ENCODE data around the gene BCAS3.

The BCAS3 gene

DNA sequence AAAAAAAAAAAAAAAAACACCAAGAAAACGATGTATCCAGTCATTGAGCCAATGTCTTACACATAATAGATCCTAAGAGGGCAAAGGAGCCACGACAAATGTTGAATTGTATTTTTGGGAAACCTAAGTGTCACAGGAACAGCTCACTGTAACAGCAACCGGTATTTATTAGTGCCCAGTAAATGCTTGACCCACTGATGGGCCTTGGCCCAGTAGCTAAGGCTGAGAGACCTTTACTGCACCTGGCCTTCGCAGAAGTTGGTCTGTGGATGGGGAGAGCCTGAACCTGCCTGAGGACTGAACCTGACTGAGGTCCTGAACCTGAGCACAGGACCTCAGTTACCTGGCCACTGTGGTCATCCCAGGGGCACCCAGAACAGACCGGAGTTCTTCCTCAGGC is 657.0 kb downstream of the BCAS3 start:
- no peaks in the 10 kb centered on the region for H3K4me1 ChIP-seq (ENCODE audit: control insufficient read depth, insufficient read depth, low read length, poor library complexity, severe bottlenecking)
- no peak overlapping the region for H3K27ac ChIP-seq (ENCODE audit: insufficient read depth, low read length, poor library complexity, severe bottlenecking)
- no peaks in the 10 kb centered on the region for H3K9me3 ChIP-seq (ENCODE audit: control insufficient read depth, low read length)
- no peaks in the 10 kb centered on the region for H3K36me3 ChIP-seq (ENCODE audit: control insufficient read depth, insufficient read depth, low read length)
- no peak overlapping the region for H3K4me3 ChIP-seq (ENCODE audit: insufficient read depth, low read depth, low read length, poor library complexity, severe bottlenecking)
- DNase-seq, result no peak
- H3K27me3 ChIP-seq (replicated peaks; ENCODE audit: control insufficient read depth, insufficient read depth, low read length, poor library complexity, severe bottlenecking), result no peaks in the 10 kb centered on the region

DNA sequence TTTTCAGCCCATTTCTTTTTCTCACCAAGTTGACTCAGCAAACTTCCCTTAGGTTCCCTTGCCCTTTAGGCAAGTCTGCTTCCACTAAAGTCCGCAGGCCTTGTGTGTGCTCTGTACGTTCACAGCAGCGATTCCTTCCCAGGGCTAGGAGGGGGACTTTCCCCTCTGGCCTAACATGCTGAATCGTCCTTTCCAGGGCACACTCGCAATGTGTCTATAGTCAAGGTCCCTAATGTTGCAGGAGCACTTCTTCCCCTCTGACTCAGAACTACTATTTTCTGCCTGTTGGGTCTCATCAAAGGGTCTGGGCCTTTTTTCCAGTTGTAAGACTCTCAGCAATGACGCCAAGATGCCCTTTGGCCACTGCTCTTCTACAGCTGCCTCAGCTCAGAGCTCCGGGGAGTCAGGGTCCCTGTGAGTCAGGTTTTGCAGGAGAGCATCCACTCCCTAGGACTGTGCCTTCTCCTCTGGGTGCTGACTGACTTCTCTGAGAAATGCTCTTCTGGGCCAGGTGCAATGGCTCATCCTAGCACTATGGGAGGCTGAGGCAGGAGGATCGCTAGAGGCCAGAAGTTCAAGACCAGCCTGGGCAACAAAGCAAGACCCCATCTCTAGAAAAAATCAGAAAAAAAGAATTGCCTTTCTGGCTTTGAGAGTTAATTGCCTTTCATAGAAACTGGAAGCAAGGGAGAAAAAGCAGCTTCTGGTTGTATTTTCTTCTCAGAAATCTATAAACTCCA is 657.6 kb downstream of the BCAS3 start:
- Histone ChIP-seq H3K4me1 (ENCODE audit: control insufficient read depth, insufficient read depth, low read length, poor library complexity, severe bottlenecking) (no peaks in the 10 kb centered on the region), H3K36me3 (ENCODE audit: control insufficient read depth, insufficient read depth, low read length) (no peaks in the 10 kb centered on the region), H3K4me3 (ENCODE audit: insufficient read depth, low read depth, low read length, poor library complexity, severe bottlenecking) (no peak overlapping the region), H3K27ac (ENCODE audit: insufficient read depth, low read length, poor library complexity, severe bottlenecking) (no peak overlapping the region), H3K9me3 (ENCODE audit: control insufficient read depth, low read length) (no peaks in the 10 kb centered on the region), H3K27me3 (replicated peaks; ENCODE audit: control insufficient read depth, insufficient read depth, low read length, poor library complexity, severe bottlenecking) (no peaks in the 10 kb centered on the region)
- DNase-seq, result no peak

DNA sequence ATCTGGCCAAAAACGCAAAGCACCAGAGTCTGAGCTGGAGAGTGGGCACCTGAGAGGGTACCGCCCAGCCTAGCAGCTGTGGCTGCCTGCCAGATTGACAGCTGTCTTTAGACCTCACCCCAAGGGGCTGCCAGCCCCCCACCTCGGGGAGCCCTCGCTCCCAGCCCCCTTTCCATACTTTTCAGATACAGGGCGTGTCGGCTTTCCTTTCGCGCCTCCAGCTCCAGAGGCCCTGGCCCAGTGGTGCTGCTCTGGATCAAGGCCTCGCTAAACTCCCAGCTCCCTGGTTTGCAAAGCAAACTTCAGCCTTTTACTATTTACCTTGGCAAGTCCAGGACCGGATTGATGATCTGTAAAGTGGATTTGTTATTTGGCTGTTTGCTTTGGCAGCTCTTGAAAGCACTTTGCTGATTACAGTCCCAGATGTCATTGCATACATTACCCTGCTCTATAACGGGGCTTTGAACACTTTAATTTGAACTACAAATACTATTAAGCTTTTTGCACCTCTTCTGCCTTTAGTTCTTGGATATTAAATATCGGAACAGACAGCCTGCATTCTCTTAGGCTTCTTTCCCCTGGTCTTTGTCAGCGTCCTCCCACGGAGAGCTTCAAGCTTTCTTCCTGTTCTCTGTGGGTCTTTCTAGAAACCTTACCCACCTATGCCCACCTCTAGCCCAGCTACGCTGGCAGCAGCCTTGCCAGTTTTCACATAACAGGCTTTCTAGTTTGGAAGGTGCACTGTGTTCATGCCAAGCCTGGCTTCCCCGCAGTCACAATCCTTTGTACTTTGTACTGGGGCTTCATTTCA is 658.4 kb downstream of the BCAS3 start:
- DNase-seq, result no peak
- Histone ChIP-seq H3K4me3 (ENCODE audit: insufficient read depth, low read depth, low read length, poor library complexity, severe bottlenecking) (no peak overlapping the region), H3K4me1 (ENCODE audit: control insufficient read depth, insufficient read depth, low read length, poor library complexity, severe bottlenecking) (no peaks in the 10 kb centered on the region), H3K36me3 (ENCODE audit: control insufficient read depth, insufficient read depth, low read length) (no peaks in the 10 kb centered on the region), H3K27ac (ENCODE audit: insufficient read depth, low read length, poor library complexity, severe bottlenecking) (no peak overlapping the region), H3K9me3 (ENCODE audit: control insufficient read depth, low read length) (no peaks in the 10 kb centered on the region), H3K27me3 (replicated peaks; ENCODE audit: control insufficient read depth, insufficient read depth, low read length, poor library complexity, severe bottlenecking) (no peaks in the 10 kb centered on the region)

GRCh38 chr17:61337290-61337689 is 659.6 kb downstream of the BCAS3 start:
- Histone ChIP-seq H3K4me1 (ENCODE audit: control insufficient read depth, insufficient read depth, low read length, poor library complexity, severe bottlenecking) (no peaks in the 10 kb centered on the region), H3K4me3 (ENCODE audit: insufficient read depth, low read depth, low read length, poor library complexity, severe bottlenecking) (no peak overlapping the region), H3K9me3 (ENCODE audit: control insufficient read depth, low read length) (no peaks in the 10 kb centered on the region), H3K27me3 (replicated peaks; ENCODE audit: control insufficient read depth, insufficient read depth, low read length, poor library complexity, severe bottlenecking) (no peaks in the 10 kb centered on the region), H3K27ac (ENCODE audit: insufficient read depth, low read length, poor library complexity, severe bottlenecking) (no peak overlapping the region), H3K36me3 (ENCODE audit: control insufficient read depth, insufficient read depth, low read length) (no peaks in the 10 kb centered on the region)
- no peak for DNase-seq

GRCh38 chr17:61338000-61338798 is 660.5 kb downstream of the BCAS3 start:
- no peak overlapping the region for H3K27ac ChIP-seq (ENCODE audit: insufficient read depth, low read length, poor library complexity, severe bottlenecking)
- no peaks in the 10 kb centered on the region for H3K36me3 ChIP-seq (ENCODE audit: control insufficient read depth, insufficient read depth, low read length)
- no peak for DNase-seq
- no peaks in the 10 kb centered on the region for H3K27me3 ChIP-seq (replicated peaks; ENCODE audit: control insufficient read depth, insufficient read depth, low read length, poor library complexity, severe bottlenecking)
- no peaks in the 10 kb centered on the region for H3K4me1 ChIP-seq (ENCODE audit: control insufficient read depth, insufficient read depth, low read length, poor library complexity, severe bottlenecking)
- no peaks in the 10 kb centered on the region for H3K9me3 ChIP-seq (ENCODE audit: control insufficient read depth, low read length)
- no peak overlapping the region for H3K4me3 ChIP-seq (ENCODE audit: insufficient read depth, low read depth, low read length, poor library complexity, severe bottlenecking)

DNA sequence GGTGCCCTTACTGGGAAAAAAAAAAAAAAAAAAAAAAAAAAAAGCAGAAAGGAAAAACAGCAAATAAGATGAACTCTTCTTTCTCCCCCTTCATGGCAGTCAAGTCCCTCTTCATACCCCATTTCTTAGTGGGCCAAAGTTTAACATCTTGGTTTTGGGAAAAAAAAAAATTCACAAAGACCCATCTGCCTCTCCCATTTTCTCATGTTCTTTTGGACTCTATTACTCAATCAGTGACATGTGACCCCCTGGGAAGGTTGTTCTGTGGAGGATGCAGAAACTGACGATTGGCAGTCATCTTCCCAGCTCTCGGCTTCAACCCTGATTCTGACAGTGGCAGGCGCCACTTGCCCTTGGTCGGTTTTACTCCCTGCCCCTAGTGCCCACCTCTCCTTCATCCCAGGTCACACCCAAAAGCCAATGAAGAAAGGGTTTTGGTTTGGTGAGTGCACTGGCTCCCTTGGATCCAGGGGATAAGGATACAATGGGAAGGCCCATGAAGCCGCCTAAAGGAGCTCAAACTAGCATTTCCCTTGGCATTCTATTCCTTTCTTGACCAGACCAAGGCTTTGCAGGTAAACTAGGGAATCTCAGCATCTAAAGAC is 661.3 kb downstream of the BCAS3 start:
- Histone ChIP-seq H3K27me3 (replicated peaks; ENCODE audit: control insufficient read depth, insufficient read depth, low read length, poor library complexity, severe bottlenecking) (no peaks in the 10 kb centered on the region), H3K36me3 (ENCODE audit: control insufficient read depth, insufficient read depth, low read length) (no peaks in the 10 kb centered on the region), H3K4me3 (ENCODE audit: insufficient read depth, low read depth, low read length, poor library complexity, severe bottlenecking) (no peak overlapping the region), H3K27ac (ENCODE audit: insufficient read depth, low read length, poor library complexity, severe bottlenecking) (no peak overlapping the region), H3K4me1 (ENCODE audit: control insufficient read depth, insufficient read depth, low read length, poor library complexity, severe bottlenecking) (no peaks in the 10 kb centered on the region), H3K9me3 (ENCODE audit: control insufficient read depth, low read length) (no peaks in the 10 kb centered on the region)
- DNase-seq, result no peak

- Histone ChIP-seq H3K4me1 (ENCODE audit: control insufficient read depth, insufficient read depth, low read length, poor library complexity, severe bottlenecking) (no peaks in the 10 kb centered on the region), H3K27ac (ENCODE audit: insufficient read depth, low read length, poor library complexity, severe bottlenecking) (no peak overlapping the region), H3K27me3 (replicated peaks; ENCODE audit: control insufficient read depth, insufficient read depth, low read length, poor library complexity, severe bottlenecking) (no peaks in the 10 kb centered on the region), H3K36me3 (ENCODE audit: control insufficient read depth, insufficient read depth, low read length) (no peaks in the 10 kb centered on the region), H3K4me3 (ENCODE audit: insufficient read depth, low read depth, low read length, poor library complexity, severe bottlenecking) (no peak overlapping the region), H3K9me3 (ENCODE audit: control insufficient read depth, low read length) (no peaks in the 10 kb centered on the region)
- DNase-seq, result no peak
Measured at GRCh38 chr17:61340431-61341209, 663.0 kb downstream of the BCAS3 start.

DNA sequence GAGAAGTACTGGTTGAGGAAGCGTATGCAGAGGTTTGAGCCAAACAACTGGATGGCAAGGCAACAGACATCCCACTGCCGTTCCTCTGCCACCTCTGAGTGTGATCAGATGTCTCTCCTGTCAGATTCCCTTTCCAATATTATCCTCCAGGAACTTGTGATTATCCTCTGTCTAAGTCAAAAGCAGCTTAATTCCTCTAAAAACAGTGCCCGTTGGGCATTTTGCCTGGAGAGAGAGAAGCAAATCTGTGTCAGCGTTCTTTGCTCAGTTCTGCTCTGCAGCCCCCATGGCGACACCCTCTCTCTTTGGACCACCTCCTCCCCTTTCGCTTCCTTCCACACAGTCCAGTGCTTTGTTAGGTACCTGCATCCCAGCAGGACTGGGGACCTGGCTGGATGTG is 665.9 kb downstream of the BCAS3 start:
- H3K27ac ChIP-seq (ENCODE audit: insufficient read depth, low read length, poor library complexity, severe bottlenecking), result no peak overlapping the region
- H3K4me3 ChIP-seq (ENCODE audit: insufficient read depth, low read depth, low read length, poor library complexity, severe bottlenecking), result no peak overlapping the region
- no peaks in the 10 kb centered on the region for H3K9me3 ChIP-seq (ENCODE audit: control insufficient read depth, low read length)
- DNase-seq, result no peak
- no peaks in the 10 kb centered on the region for H3K4me1 ChIP-seq (ENCODE audit: control insufficient read depth, insufficient read depth, low read length, poor library complexity, severe bottlenecking)
- no peaks in the 10 kb centered on the region for H3K36me3 ChIP-seq (ENCODE audit: control insufficient read depth, insufficient read depth, low read length)
- no peaks in the 10 kb centered on the region for H3K27me3 ChIP-seq (replicated peaks; ENCODE audit: control insufficient read depth, insufficient read depth, low read length, poor library complexity, severe bottlenecking)

DNA sequence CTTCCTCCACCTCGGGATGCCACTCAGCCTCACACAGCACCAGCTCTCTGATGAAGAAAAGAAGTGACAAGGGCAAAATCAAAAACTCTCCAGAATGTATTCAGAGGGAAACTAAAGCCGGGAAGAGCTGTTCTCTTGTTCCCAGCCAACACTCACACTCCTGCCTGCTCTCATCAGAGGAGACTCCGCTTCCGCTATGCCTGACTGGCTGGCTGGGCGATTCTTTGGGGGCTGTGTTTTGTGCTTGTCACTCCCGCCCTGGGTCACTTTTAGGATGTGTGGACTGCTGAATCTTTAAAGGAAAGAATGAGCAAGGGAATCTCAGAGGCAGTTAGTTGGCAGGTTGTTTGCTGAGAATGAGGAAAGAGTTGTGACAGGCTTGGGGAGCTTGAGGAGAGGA is 667.4 kb downstream of the BCAS3 start:
- DNase-seq, result no peak
- H3K36me3 ChIP-seq (ENCODE audit: control insufficient read depth, insufficient read depth, low read length), result no peaks in the 10 kb centered on the region
- no peak overlapping the region for H3K27ac ChIP-seq (ENCODE audit: insufficient read depth, low read length, poor library complexity, severe bottlenecking)
- no peak overlapping the region for H3K4me3 ChIP-seq (ENCODE audit: insufficient read depth, low read depth, low read length, poor library complexity, severe bottlenecking)
- no peaks in the 10 kb centered on the region for H3K4me1 ChIP-seq (ENCODE audit: control insufficient read depth, insufficient read depth, low read length, poor library complexity, severe bottlenecking)
- no peaks in the 10 kb centered on the region for H3K27me3 ChIP-seq (replicated peaks; ENCODE audit: control insufficient read depth, insufficient read depth, low read length, poor library complexity, severe bottlenecking)
- no peaks in the 10 kb centered on the region for H3K9me3 ChIP-seq (ENCODE audit: control insufficient read depth, low read length)

All from effector memory CD4-positive, alpha-beta T cell (primary cell).